Activated CD8-positive, alpha-beta memory T cell treated with anti-CD3 and anti-CD28 coated beads, Interleukin-2, amount 50 U/mL, for 1 hour (primary cell): ENCODE measurements around the gene PRKCI.
"Not testable (repeated sequence)": the region's sequence is repeated elsewhere in the genome, so short reads cannot be mapped to it uniquely, and the experiment has no call there.

Source experiments
- DNase-seq: peaks from one replicate; pipeline ENCODE4 v3.0.0-alpha.2; 2020; ENCODE audit errors: extremely low read depth

PRKCI gene

DNA sequence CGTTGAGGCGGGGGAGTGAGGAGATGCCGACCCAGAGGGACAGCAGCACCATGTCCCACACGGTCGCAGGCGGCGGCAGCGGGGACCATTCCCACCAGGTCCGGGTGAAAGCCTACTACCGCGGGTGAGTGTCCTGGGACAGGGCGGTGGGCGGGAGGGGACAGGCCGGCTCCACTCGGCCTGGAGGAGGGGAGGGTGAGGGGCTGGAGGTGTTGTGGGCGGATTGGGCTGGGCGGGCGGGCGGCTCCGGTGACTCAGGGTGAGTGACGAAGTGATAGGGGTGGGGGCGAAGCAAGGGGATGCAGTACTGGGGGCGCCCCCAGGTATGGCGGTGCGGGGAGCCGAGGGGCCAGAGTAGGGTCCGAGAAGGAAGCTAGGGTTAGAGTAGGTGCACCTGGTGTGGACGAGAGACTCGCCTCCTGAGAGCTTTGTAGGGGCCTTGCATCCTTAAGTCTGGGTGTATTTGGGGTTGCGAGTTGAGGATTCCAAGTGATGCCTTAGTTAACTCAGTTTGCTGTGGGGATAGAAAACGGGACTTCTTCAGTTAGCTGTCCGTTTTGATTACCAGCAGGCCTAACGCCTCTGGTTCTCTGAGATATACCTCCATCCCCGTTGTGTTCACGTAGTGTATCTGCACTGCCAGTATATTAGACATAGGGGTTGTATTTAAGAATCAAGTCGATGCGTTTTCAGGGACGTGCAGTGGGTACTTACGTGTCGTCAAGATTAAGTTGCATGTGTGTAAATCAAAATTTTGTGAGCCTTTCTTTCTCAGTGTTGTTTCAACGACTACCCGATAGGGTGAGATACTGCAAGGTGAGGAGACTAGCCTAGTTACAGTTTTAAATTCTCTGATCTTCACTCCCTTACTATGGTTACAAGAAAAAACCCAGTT, 670 bp downstream of the PRKCI start:
- DNase-seq = no peak

DNA sequence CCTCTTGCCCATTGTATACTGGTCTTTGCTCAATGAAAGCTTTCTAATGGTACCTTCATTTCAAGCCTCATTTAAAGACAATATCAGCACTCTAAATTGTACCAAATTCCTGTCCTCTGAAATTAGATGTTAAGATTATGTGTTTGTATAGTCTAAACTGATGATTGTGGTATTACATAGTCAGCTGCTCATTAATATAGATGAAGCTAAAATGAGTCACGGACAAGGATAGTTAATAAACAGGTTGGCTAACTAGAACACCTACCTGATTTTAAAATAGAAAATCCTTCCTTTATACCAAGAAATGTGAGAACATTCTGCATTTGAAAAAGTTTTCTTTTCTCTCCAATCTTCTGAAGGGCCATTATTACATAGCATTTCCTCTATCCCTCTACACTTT, 2.9 kb downstream of the PRKCI start:
- no peak for DNase-seq

DNA sequence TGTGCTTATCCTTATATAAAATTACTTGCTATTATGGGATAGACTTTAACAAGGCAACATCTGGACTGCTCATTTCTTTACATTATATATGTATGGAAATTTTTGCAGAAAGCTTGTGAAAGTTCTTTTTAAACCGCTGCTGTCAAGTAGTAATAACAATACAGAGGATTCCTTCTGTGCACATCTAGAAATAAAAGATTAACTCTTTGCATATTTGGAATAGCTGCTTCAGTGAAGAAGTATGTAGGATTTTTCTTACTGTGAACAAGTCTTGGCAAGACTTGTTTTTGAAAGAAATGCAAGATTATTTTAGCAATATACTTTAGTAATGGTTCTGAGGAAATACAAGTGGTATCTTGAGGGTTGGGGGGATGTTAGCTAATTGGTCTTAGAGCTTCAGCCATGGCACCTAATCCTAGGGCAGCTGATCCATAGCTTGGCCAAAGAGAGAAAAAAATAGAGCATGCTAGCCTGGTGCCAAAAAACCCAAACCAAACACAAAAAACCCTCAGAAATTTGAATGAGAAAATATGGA, 4.3 kb downstream of the PRKCI start:
- DNase-seq = no peak

DNA sequence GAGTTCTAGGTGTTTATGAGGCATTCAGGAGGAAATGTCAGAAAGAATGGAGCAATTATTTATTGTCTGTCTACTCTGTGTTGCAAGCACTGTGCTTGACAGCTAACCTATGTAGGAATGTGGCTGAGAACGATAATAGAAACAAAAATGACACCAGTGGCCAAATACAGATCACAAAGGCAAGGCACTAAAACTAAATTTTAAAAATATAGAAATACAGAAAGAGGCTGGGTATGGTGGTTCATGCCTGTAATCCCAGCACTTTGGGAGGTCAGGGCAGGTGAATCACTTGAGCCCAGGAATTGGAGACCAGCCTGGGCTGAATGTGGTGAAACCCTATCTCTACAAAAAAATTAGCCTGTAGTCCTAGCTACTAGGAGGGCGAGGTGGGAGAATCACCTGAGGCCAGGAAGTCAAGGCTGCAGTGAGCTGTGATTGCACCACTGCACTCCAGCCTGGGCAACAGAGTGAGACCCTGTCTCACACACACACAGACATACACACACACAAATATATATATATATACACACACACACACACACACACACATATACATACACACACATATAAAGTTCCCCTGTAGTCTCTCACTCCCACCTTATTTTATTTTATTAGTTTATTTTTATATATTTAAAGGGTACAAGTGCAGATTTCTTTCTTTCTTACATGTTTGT, 6.0 kb downstream of the PRKCI start:
- DNase-seq = no peak

DNA sequence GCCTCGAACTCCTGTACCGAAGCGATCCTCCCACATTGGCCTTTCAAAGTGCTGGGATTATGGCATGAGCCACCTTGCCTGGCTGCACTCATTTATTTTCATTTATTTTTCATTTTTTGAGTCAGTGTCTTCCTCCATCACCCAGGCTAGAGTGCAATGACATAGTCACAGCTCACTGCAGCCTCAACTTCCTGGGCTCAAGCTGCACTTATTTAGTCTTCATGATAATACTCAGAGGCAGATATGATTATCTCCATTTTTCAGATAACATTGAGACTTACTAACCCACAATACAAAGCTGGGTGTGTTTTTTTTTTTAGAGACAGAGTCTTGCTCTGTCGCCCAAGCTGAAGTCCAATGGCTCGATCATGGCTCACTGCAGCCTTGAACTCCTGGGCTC, 10.0 kb downstream of the PRKCI start:
- DNase-seq = no peak

DNA sequence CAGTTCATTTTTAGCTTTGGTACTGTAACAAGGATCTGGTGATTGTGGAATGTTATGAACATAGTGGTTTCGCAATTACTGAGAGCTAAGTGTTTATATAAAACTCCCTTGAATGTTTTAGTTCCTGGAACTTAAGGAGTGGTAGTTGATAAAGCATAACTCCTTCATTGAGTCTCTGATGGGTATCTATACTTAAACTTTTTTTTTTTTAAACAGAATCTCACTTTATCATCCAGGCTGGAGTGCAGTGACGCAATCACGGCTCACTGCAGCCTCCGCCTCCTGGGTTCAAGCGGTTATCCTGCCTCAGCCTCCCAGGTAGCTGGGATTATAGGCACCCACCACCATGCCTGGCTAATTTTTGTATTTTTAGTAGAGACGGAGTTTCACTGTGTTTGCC, 11.3 kb downstream of the PRKCI start:
- DNase-seq = no peak

DNA sequence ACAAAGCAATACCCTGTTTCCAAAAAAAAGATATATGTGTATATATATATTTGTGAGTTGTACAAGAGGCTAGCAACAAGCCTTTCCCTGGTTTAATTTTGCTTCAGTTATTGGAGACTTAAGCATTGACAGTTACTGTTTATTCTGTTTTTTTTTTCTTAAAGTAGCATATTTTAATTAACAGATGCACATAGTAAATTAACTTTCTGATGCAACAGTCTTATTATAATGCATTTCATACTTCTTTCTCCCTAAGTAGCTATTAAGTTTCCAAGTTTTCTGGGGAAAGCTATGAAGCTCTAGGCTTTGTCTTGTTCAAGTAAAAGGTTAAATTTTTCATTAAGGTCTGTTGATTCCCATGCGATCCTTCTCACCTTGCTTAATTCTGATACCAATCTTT, 17.9 kb downstream of the PRKCI start:
- no peak for DNase-seq

DNA sequence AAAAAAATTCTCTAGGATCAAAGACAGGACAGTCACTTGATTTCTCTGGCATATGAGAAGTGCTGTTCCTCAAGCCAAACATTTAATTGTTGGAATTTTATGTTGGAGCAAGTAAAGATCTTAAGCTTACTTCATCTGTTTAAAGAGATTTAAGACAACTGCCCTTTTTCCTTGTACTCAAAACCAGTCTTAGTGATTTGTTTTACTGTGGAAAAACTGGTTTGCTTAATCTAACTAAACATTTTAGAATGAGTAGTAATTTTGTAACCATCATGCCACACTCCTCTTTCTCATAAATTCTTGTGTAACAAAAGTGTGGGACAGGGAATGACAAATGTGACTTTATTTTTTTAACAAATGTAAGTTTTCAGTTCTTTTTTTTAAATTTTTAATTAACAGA, 18.4 kb downstream of the PRKCI start:
- DNase-seq = no peak

DNA sequence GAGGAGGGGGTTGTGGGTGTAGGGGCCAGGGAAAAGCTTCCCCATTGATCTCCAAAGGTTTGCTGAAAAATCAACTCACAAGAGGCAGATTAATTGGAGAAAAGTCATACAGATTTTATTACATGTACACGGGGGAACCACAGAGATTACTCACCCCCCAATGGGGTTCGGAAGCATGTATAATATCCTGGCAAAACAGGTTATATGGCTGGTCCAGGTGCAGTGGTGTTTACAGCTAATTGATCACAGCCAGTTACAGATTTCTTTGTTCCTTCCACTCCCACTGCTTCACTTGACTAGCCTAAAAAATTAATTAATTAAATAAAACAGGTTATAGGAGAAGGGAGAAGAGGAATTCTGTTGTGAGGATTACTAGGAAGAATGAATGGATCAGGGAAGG, 22.4 kb downstream of the PRKCI start:
- no peak for DNase-seq

DNA sequence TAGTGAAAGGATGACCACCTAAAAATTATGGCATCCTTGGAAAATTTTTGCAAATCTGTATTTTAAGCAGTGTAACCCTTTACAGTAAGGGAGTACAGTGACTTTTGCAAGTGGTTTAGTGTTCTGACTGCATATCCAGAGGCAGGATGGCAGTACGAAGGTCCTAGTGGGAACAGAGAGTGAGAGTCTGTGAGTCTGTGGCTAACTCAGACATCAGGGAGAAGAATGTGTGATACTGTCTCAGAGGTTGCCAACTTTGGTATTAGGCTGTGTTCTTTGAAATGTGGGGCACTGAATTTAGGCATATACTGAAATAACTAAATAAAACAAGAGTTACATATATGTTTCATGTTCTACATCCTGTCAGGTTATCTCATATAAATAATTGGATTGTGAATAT, 25.7 kb downstream of the PRKCI start:
- no peak for DNase-seq

DNA sequence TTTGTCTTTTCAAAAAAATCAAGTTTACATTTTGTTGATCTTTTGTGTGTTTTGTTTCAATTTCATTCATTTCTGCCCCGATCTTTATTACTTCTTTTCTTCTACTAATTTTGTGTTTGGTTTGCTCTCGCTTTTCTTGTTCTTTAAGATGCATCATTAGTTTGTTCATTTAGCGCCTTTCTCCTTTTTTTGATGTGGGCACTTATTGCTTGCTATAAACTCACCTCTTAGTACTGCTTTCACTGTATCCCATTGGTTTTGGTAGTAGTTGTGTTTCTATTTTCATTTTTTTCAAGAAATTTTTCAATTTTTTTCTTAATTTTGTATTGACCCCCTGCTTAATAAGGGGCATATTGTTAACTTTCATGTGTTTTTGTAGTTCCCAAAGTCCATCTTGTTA, 34.4 kb downstream of the PRKCI start:
- no peak for DNase-seq

DNA sequence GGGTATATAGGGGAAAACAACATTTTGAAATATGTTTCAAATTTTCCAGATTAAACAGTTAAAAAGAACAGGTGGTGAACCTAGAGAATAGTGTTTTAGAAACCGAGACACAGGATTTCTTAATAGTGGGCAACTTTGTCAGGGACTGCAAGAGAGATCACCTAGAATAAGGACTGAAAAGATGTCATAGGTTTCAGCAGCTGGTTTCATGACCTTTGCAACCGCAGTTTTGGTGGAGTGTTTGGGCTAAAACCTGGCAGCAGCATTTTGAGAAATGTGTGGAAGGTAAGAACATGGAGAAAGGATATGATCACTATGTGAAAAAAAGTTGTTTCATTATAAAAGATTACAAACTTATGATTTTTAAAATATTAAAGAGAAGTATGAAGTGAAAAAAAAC, 34.9 kb downstream of the PRKCI start:
- no peak for DNase-seq

DNA sequence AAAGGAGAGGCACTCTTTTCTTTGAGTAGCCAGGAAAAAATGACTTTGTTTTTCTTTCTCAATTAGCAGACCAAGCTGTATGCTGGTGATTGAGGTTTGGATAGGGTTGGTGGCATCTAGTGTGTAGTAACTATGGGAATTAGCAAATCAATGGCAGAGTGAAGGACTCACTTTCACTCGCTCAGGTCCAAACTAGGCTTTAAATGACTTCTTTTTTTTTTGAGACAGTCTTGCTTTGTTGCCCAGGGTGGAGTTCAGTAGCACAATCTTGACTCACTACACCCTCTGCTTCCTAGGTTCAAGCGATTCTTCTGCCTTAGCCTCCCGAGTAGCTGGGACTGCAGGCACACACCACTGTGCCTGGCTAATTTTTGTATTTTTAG, 35.9 kb downstream of the PRKCI start:
- no peak for DNase-seq

DNA sequence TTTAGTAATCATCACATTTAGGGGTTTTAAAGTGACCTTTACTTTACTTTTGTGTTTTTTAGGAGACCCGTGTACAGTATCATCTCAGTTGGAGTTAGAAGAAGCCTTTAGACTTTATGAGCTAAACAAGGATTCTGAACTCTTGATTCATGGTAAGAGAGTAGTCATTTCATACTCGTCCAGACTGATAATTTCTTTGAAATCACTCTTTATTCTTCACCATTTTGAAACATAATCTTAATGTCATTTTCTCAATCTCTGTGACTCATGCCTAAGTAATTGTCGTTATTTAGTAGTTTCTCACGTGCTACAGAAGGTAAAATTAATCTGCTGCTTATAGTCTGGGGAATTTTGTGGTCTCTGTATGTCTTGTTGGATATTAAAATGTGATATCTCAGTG, 37.7 kb downstream of the PRKCI start:
- no peak for DNase-seq

DNA sequence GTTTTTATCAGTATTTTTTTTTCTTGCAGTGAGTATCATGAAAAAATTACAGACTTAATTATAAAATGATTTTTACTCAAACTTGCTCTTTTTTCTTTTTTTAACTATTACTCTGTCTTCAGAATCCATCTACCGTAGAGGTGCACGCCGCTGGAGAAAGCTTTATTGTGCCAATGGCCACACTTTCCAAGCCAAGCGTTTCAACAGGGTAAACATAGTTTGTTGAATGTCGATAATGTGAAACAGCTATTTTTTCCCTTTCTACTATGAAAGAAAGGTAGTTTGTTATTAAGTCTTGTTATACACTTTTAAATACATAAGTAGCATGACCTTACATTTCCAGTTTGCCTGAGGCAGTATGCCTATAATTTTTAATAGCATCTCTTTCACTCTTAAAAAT, 45.6 kb downstream of the PRKCI start:
- DNase-seq = no peak

DNA sequence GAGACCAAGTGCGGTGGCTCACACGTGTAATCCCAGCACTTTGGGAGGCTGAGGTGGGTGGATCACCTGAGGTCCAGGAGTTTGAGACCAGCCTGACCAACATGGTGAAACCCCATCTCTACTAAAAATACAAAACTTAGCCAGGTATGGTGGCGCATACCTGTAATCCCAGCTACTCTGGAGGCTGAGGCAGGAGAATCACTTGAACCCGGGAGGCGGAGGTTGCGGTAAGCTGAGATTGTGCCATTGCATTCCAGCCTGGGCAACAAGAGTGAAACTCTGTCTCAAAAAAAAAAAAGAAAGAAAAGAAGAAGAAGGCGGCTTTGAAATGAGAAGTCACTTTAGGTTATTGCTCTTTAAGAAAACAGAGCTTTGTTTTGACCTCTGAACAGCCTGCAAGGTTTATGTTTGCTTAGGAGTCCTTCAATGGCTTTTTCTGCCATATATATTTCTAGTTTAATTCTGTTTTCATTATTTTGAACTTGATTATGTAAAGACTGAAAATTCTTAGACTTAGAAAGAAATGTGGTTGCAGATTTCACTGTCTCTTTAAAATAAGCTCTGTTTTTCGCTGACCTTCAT, 47.5 kb downstream of the PRKCI start:
- not testable (repeated sequence) for DNase-seq

DNA sequence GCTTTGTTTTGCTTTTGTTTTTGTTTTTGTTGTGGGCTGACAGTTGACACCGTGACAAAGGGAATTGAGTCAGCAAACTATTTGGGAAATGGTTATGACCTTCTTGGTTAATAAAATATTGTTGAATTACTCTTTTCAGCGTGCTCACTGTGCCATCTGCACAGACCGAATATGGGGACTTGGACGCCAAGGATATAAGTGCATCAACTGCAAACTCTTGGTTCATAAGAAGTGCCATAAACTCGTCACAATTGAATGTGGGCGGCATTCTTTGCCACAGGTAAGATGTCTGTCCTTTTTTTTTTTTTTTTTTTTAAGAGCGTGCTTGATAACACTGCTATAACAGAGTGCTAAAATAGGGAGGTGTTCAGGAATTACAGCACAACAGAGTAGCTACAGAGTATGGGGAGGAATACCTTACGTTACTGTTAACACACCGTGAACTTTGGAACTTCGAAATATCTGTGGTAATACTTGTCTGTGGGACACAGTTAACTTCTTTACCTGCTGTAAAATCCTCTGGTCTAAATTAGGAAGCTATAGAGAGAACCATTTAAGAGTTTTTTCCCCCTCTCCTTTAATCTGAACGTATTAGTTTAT, 48.2 kb downstream of the PRKCI start:
- DNase-seq = no peak

DNA sequence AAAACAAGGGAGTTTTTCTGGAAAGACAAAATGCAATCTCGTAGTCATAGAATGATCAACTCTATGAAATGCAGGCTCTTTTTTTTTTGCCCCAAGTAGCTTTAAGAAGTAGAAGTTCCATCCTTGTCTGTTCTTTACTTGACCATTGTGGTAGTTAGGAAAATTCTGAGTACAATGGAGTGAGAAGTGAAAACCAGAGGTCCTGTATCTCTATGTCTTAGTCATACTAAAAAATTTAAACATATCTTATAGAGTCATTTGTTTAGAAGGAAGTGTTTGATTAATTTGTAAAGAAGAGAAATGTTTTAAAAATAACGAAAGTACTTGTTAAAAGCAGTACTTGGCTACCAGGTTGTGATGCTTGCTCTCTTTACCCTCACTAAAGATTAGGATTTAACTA, 52.4 kb downstream of the PRKCI start:
- DNase-seq = no peak

DNA sequence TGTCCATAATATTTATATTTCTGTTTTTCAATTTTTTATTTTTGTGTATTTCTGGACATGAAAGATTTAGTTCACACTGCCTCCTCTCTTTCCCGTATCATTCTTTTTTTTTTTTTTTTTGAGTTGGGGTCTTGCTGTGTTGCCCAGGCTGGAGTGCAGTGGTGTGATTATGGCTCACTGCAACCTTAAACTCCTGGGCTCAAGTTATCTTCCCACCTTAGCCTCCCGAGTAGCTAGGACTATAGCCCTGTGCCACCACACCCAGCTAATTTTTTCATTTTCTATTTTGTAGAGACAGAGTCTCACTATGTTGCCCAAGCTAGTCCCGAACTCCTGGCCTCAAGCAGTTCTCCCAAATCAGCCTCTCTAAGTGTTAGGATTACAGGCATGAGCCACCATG, 53.6 kb downstream of the PRKCI start:
- DNase-seq = no peak

DNA sequence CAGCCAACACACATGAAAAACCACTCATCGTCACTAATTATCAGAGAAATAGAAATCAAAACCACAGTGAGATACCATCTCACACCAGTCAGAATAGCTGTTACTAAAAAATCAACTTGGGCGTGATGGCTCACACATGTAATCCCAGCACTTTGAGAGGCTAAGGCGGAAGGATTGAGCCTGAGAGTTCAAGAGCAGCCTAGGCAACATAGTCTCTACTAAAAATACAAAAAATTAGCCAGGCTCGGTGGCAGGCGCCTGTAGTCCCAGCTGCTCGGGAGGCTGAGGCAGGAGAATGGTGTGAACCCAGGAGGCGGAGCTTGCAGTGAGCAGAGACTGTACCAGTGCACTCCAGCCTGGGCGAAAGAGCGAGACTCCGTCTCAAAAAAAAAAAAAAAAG, 55.1 kb downstream of the PRKCI start:
- DNase-seq = not testable (repeated sequence)

DNA sequence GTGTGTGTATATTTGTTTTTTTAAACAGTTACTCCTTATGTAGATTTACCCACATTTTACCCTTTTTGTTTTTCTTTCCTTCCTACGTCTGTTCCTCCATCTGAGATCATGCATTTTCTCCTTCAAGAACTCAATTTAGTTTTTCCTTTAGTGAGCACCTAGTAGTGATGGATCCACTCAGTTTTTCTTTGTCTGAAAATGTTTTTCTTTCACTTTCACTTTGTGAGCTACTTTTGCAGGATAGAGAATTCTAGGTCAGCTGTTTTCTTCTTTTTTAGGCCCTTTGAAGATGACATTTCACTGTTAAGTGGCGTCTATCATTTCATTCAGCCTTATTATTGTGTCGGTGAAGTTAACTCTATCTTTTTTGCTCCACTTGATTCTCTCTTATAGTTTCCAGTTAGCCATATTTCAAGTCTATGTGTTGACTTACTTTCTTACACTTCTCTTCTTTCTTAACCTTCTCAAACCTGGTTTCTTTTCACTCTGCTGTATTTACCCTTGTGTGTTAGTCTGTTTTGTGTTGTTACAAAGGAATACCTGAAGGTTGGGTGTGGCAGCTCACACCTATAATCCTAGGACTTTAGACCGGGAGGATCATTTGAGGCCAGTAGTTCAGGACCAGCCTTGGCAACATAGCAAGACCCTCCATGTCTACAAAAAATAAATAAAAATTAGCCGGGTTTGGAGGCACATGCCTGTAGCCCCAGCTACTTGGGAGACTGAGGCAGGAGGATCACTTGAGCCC, 55.8 kb downstream of the PRKCI start:
- no peak for DNase-seq

DNA sequence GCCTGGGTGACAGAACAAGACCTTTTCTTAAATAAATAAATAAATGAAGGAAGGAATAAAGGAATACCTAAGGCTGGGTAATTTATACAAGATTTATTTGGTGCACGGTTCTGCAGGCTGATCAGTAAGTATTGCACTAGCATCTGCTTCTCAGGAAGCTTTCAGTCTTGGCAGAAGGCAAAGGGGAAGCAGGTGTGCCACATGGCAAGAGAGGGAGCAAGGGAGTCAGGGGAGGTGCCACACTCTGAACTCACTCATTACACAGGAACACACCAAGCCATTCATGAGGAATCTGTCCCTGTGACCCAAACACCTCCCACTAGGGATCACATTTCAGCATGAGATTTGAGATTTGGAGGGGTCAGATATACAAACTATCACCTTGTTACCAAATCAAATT, 56.4 kb downstream of the PRKCI start:
- DNase-seq = no peak
